SK-N-SH (cell line): ENCODE results near the gene SNF8. TPM values are rescaled to one million over a fixed set of nuclear protein-coding genes. Genes with fewer than 3 reads are reported as not detected.

Experiments
- CTCF ChIA-PET: fragments of 300-600, 350-600 bp; formaldehyde crosslinking; extraction: SDS; loops from one replicate; lab custom pipeline; 2021; lab: Yijun Ruan, JAX
- POLR2A ChIA-PET: fragments of 350-600 bp; sonication (Branson Sonifier 250); formaldehyde crosslinking; extraction: SDS; loops from one replicate; lab custom pipeline; 2020; ENCODE audit warnings: antibody characterized with exemption, inconsistent platforms; lab: Yijun Ruan, JAX
- DNase-seq: peaks from one replicate; pipeline ENCODE4 v3.0.0; 2012
- H2AFZ ChIP-seq: fragments of 200-600 bp; sonication (generic); 2 replicates; pipeline ENCODE4 v1.8.1; 2016; ENCODE audit warnings: antibody characterized with exemption, mild to moderate bottlenecking, low read depth
- H3F3A ChIP-seq: fragments of 200-600 bp; sonication (generic); replicated peaks from 2 replicates; pipeline ENCODE3; 2016; ENCODE audit warnings: antibody characterized with exemption, mild to moderate bottlenecking; ENCODE audit not compliant: insufficient read depth
- H3K27ac ChIP-seq, 2 experiments: fragments of 200-500 bp in 1 of 2; fragments of 200-600 bp in 1 of 2; sonication (Bioruptor generic) in 1 of 2; sonication (generic), shearing (Covaris generic) in 1 of 2; 2 replicates each; pipeline versions ENCODE4 v1.5.1 to v1.6.1; 2014 to 2016; ENCODE audit warnings: low read depth in 2 of 2, inconsistent platforms in 1 of 2, low read length in 1 of 2, mild to moderate bottlenecking in 1 of 2, mixed read lengths in 1 of 2
- H3K27me3 ChIP-seq: fragments of 200-600 bp; sonication (generic), shearing (Covaris generic); 2 replicates; pipeline ENCODE4 v1.6.1; 2016; ENCODE audit warnings: mixed run types; ENCODE audit not compliant: insufficient read depth
- H3K36me3 ChIP-seq, 2 experiments: fragments of 200-500 bp in 1 of 2; fragments of 200-600 bp in 1 of 2; sonication (Bioruptor generic) in 1 of 2; sonication (generic) in 1 of 2; replicated peaks in 1 of 2; 2 replicates each; pipeline versions ENCODE3 to v1.5.1; 2014 to 2016; ENCODE audit warnings: low read length in 1 of 2, mild to moderate bottlenecking in 1 of 2; ENCODE audit not compliant: insufficient read depth in 2 of 2, control insufficient read depth in 1 of 2
- H3K4me1 ChIP-seq, 2 experiments: fragments of 200-500 bp in 1 of 2; fragments of 200-600 bp in 1 of 2; sonication (Bioruptor generic) in 1 of 2; sonication (generic), shearing (Covaris generic) in 1 of 2; 2 replicates each; pipeline versions ENCODE4 v1.5.1 to v1.6.1; 2014 to 2016; ENCODE audit warnings: low read depth in 1 of 2, low read length in 1 of 2, mixed run types in 1 of 2; ENCODE audit not compliant: insufficient read depth in 2 of 2, control insufficient read depth in 1 of 2
- H3K4me2 ChIP-seq: fragments of 200-600 bp; sonication (generic), shearing (Covaris generic); 2 replicates; pipeline ENCODE4 v1.6.1; 2017; ENCODE audit warnings: mixed run types
- H3K4me3 ChIP-seq, 2 experiments: fragments of 200-500 bp in 1 of 2; fragments of 200-600 bp in 1 of 2; sonication (Bioruptor generic) in 1 of 2; sonication (generic), shearing (Covaris generic) in 1 of 2; 2 replicates each; pipeline versions ENCODE4 v1.5.1 to v1.8.1; 2014 to 2016; ENCODE audit warnings: low read depth in 2 of 2, inconsistent platforms in 1 of 2, low read length in 1 of 2, mild to moderate bottlenecking in 1 of 2, mixed read lengths in 1 of 2, moderate library complexity in 1 of 2
- H3K79me2 ChIP-seq: fragments of 200-600 bp; sonication (generic); 2 replicates; pipeline ENCODE4 v1.8.1; 2017; ENCODE audit warnings: mild to moderate bottlenecking; ENCODE audit not compliant: insufficient read depth
- H3K9ac ChIP-seq: fragments of 200-600 bp; sonication (generic); 2 replicates; pipeline ENCODE4 v1.6.1; 2017; ENCODE audit warnings: mixed run types
- H3K9me2 ChIP-seq: fragments of 200-600 bp; sonication (generic); 2 replicates; pipeline ENCODE4 v1.6.1; 2017; ENCODE audit warnings: mixed run types
- H3K9me3 ChIP-seq: fragments of 200-600 bp; sonication (generic); 2 replicates; pipeline ENCODE4 v1.6.1; 2017; ENCODE audit warnings: mixed run types, mild to moderate bottlenecking, moderate library complexity
- H4K20me1 ChIP-seq: fragments of 200-600 bp; sonication (generic); 2 replicates; pipeline ENCODE4 v1.6.1; 2017; ENCODE audit warnings: mild to moderate bottlenecking, mixed run types; ENCODE audit not compliant: insufficient read depth
- NFIC ChIP-seq: IDR thresholded peaks from 2 replicates; pipeline ENCODE4 v1.4.0; 2012; ENCODE audit warnings: borderline replicate concordance
- WGBS: methylation state at CpG from one replicate; pipeline ENCODE4 v1.1.6; 2017; ENCODE audit warnings: low lambda C conversion rate; 5-methylcytosine and 5-hydroxymethylcytosine counted together
- polyA plus RNA-seq, 3 experiments: library from polyadenylated mRNA; depleted of rRNA; stranded (reverse); fragments of >200 nt; gene quantifications; 2 replicates each; pipeline ENCODE4 v1.2.3, GENCODE V29; 2012
- TF ChIP-seq, protein P1 (sequence below): IDR thresholded peaks from 2 replicates; pipeline ENCODE4 v1.6.1; 2012; ENCODE audit warnings: mild to moderate bottlenecking, low read depth, low read length, moderate library complexity
- TF ChIP-seq, protein P2 (sequence below): IDR thresholded peaks from 2 replicates; pipeline ENCODE4; 2012
- TF ChIP-seq, protein P3 (sequence below): fragments of 150-350 bp; IDR thresholded peaks from 2 replicates; pipeline ENCODE4 v1.6.1; 2017; ENCODE audit warnings: antibody characterized with exemption, low read length, low read depth, borderline replicate concordance
- TF ChIP-seq, protein P4 (sequence below): fragments of 200-600 bp; sonication (generic); IDR thresholded peaks from 2 replicates; pipeline ENCODE4 v1.6.1; 2017; ENCODE audit warnings: antibody characterized with exemption, mild to moderate bottlenecking, moderate library complexity

Gene SNF8
- polyA plus RNA-seq, 1 of the 3 experiments (the other 2 are of a cell fraction) = 358 TPM

DNA sequence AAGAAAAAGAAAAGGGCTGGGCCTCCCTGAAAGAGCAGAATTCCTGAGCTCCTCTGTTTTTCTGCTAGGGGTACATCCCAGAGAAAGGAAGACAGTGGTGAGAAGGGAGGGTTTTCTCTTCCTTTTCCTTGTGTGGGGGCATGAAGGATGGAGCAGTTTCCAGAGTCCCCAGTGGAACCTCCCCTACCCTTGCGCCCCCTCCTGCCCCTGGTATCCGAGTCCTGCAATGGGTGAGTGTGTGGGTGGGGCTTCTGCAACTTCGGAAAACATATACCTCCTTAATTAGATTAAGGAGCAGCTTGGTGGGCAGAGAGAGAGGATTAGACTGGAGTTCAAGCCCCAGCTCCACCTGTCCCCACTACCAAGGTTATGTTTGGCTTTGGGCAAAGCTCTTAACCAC, 29.2 kb upstream of the SNF8 start (continued):
- TF ChIP-seq, protein P1, sequence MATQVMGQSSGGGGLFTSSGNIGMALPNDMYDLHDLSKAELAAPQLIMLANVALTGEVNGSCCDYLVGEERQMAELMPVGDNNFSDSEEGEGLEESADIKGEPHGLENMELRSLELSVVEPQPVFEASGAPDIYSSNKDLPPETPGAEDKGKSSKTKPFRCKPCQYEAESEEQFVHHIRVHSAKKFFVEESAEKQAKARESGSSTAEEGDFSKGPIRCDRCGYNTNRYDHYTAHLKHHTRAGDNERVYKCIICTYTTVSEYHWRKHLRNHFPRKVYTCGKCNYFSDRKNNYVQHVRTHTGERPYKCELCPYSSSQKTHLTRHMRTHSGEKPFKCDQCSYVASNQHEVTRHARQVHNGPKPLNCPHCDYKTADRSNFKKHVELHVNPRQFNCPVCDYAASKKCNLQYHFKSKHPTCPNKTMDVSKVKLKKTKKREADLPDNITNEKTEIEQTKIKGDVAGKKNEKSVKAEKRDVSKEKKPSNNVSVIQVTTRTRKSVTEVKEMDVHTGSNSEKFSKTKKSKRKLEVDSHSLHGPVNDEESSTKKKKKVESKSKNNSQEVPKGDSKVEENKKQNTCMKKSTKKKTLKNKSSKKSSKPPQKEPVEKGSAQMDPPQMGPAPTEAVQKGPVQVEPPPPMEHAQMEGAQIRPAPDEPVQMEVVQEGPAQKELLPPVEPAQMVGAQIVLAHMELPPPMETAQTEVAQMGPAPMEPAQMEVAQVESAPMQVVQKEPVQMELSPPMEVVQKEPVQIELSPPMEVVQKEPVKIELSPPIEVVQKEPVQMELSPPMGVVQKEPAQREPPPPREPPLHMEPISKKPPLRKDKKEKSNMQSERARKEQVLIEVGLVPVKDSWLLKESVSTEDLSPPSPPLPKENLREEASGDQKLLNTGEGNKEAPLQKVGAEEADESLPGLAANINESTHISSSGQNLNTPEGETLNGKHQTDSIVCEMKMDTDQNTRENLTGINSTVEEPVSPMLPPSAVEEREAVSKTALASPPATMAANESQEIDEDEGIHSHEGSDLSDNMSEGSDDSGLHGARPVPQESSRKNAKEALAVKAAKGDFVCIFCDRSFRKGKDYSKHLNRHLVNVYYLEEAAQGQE = no peak
- TF ChIP-seq, protein P2, sequence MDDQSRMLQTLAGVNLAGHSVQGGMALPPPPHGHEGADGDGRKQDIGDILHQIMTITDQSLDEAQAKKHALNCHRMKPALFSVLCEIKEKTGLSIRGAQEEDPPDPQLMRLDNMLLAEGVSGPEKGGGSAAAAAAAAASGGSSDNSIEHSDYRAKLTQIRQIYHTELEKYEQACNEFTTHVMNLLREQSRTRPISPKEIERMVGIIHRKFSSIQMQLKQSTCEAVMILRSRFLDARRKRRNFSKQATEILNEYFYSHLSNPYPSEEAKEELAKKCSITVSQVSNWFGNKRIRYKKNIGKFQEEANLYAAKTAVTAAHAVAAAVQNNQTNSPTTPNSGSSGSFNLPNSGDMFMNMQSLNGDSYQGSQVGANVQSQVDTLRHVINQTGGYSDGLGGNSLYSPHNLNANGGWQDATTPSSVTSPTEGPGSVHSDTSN = no peak
- TF ChIP-seq, protein P3, sequence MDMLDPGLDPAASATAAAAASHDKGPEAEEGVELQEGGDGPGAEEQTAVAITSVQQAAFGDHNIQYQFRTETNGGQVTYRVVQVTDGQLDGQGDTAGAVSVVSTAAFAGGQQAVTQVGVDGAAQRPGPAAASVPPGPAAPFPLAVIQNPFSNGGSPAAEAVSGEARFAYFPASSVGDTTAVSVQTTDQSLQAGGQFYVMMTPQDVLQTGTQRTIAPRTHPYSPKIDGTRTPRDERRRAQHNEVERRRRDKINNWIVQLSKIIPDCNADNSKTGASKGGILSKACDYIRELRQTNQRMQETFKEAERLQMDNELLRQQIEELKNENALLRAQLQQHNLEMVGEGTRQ = no peak

DNA sequence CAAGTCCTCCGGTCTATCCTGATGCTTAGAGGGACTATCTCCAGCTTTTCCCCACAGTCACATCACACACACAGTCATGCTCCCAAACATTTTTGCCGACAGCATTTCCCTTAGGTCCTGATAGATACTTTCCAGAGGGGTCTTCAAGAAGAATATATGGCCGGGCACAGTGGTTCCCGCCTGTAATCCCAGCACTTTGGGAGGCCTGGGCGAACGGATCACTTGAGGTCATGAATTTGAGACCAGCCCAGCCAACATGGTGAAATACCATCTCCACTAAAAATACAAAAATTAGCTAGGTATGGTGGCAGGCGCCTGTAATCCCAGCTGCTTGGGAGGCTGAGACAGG, 28.1 kb upstream of the SNF8 start:
- no peaks in the 10 kb centered on the region for H3K36me3 ChIP-seq
- peaks cover 14% of the 10 kb centered on the region; the same call in 1 of the 2 replicates for H3K27me3 ChIP-seq
- H3K4me2 ChIP-seq = peak overlapping the region; percentile 70
- ChIA-PET POLR2A (no interaction called here), CTCF (interaction anchor here (0.9 to 1.6 kb wide), 2 partner anchors 60 to 63 kb away, joined by 3 to 5 read pairs; no protein-coding TSS in a partner anchor)
- H3K9me2 ChIP-seq = no peaks in the 10 kb centered on the region
- peak overlapping the region; percentile 54; the same call in 1 of the 2 replicates for H3K9ac ChIP-seq
- H3F3A ChIP-seq = peaks cover 20% of the 10 kb centered on the region
- H2AFZ ChIP-seq = peak overlapping the region; percentile 50
- H3K4me3 ChIP-seq = peak overlapping the region in 1 of 2 experiments; percentile 17; a peak in 2 of 4 replicates
- no peaks in the 10 kb centered on the region for H3K9me3 ChIP-seq
- H3K79me2 ChIP-seq = no peaks in the 10 kb centered on the region
- no peak for DNase-seq
- 13% methylated on average over 7 of the region's 7 CpGs for WGBS
- H4K20me1 ChIP-seq = no peaks in the 10 kb centered on the region
- peak; percentile 18; the same call in 1 of the 2 replicates for TF ChIP-seq NFIC
- TF ChIP-seq, protein P4, sequence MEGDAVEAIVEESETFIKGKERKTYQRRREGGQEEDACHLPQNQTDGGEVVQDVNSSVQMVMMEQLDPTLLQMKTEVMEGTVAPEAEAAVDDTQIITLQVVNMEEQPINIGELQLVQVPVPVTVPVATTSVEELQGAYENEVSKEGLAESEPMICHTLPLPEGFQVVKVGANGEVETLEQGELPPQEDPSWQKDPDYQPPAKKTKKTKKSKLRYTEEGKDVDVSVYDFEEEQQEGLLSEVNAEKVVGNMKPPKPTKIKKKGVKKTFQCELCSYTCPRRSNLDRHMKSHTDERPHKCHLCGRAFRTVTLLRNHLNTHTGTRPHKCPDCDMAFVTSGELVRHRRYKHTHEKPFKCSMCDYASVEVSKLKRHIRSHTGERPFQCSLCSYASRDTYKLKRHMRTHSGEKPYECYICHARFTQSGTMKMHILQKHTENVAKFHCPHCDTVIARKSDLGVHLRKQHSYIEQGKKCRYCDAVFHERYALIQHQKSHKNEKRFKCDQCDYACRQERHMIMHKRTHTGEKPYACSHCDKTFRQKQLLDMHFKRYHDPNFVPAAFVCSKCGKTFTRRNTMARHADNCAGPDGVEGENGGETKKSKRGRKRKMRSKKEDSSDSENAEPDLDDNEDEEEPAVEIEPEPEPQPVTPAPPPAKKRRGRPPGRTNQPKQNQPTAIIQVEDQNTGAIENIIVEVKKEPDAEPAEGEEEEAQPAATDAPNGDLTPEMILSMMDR = no peak
- H3K27ac ChIP-seq = peak overlapping the region; percentile 14 to 98; a peak in 3 of 4 replicates
- H3K4me1 ChIP-seq = peaks cover 0 to 22% of the 10 kb centered on the region in 2 experiments; a peak in 3 of 4 replicates
